Heart right ventricle (tissue), 16 donors: ENCODE data around the gene DST. TPM values are rescaled to one million over a fixed set of nuclear protein-coding genes. Genes with fewer than 3 reads are reported as not detected.

ENCODE experiments used
- ATAC-seq, 8 donors: fragments of 200-7000 bp; cut with Tn5 transposase; one replicate each; pipeline ENCODE4 v1.9.1; 2020; ENCODE audit warnings: mild to moderate bottlenecking in 8 of 8, moderate library complexity in 8 of 8, moderate number of reproducible peaks in 1 of 8
- DNase-seq, 2 donors: peaks; one replicate each; pipeline ENCODE4 v3.0.0-alpha.2; 2020
- H3K27ac ChIP-seq, 10 donors: fragments of 200-600 bp; sonication (generic) in 2 of 10; one replicate each; pipeline versions ENCODE4 v1.5.0 to v1.8.0; 2020 to 2022; ENCODE audit warnings: mild to moderate bottlenecking in 3 of 10
- H3K27me3 ChIP-seq, 7 donors: fragments of 200-600 bp; one replicate each; pipeline ENCODE4 v1.8.0; 2021 to 2022; ENCODE audit warnings: mild to moderate bottlenecking in 2 of 7
- H3K36me3 ChIP-seq, 9 donors: fragments of 200-600 bp; sonication (generic) in 1 of 9; one replicate each; pipeline versions ENCODE4 v1.5.0 to v1.8.0; 2020 to 2022; ENCODE audit warnings: mild to moderate bottlenecking in 2 of 9
- H3K4me1 ChIP-seq, 9 donors: fragments of 200-600 bp; sonication (generic) in 1 of 9; one replicate each; pipeline versions ENCODE4 v1.5.0 to v1.8.0; 2020 to 2022; ENCODE audit warnings: mild to moderate bottlenecking in 4 of 9
- H3K4me3 ChIP-seq, 10 donors: fragments of 200-600 bp; sonication (generic) in 2 of 10; one replicate each; pipeline versions ENCODE4 v1.5.0 to v1.8.0; 2020 to 2022; ENCODE audit warnings: mild to moderate bottlenecking in 7 of 10, moderate library complexity in 2 of 10
- H3K9me3 ChIP-seq, 11 donors: fragments of 200-600 bp in 10 of 11; sonication (generic) in 2 of 11; one replicate each; pipeline versions ENCODE4 v1.5.0 to v1.8.0; 2013 to 2022; ENCODE audit warnings: mild to moderate bottlenecking in 2 of 11, control low read depth in 1 of 11, moderate library complexity in 1 of 11
- WGBS, 2 donors: extraction: QIAGEN DNeasy Blood & Tissue Kit; methylation state at CpG; one replicate each; pipeline ENCODE4 v1.1.7; 2013; ENCODE audit warnings: inconsistent platforms in 1 of 2; 5-methylcytosine and 5-hydroxymethylcytosine counted together
- intact Hi-C, 10 donors: fragments of 100-400 bp; cut with DNase I; formaldehyde crosslinking; loops; one replicate each; pipeline versions ENCODE4 v1.11.1 to v1.14.2; 2022
- polyA plus RNA-seq, 2 donors: library from polyadenylated mRNA; stranded (reverse); fragments of 200-250 nt; gene quantifications; one replicate each; pipeline ENCODE4 v1.2.3, GENCODE V29; 2013
- total RNA-seq, 10 donors: library from RNA; stranded (reverse); fragmentation: NEBNext Ultra II Directional in 3 of 10; extraction: Animal tissue kit (Norgen Biotek cat#: 25700) in 3 of 10; gene quantifications; one replicate each; pipeline versions ENCODE4 v1.2.1 to v1.2.4, GENCODE V29; 2021 to 2023
- TF ChIP-seq, protein P1 (sequence below), 9 donors: fragments of 200-600 bp; sonication (generic) in 2 of 9; IDR thresholded peaks; one replicate each; pipeline versions ENCODE4 v1.5.0 to v1.8.0; 2021 to 2022; ENCODE audit warnings: antibody characterized with exemption in 9 of 9, mild to moderate bottlenecking in 5 of 9, moderate library complexity in 1 of 9
- donor health status: Arrhythmogenic right ventricular cardiomyopathy.
- donor health status: ischemic (EF 13 %, LVEDD 7.1; RV severe dilation, severe dysfunction).
- donor health status: healthy with polysubstance abuse.
- donor health status: DM: no; HTN: yes; CAD: no.
- donor health status: DM: no; HTN: no; CAD: no.
- donor health status: ischemic (EF 25% LVEDD 6.9; RV normal size, moderate dysfunction).
- donor health status: ischemic (EF 25% LVEDD 5.7; RV mildly dilated, moderate dysfunction).
- donor health status: healthy.
- donor health status: DM: yes; HTN: yes; CAD: no.
- donor health status: Ischemic cardiomyopathy.
- donor health status: ischemic (EF 35%, LVEDD 5.7; RV mildly dilated, moderate dysfunction).
- donor health status: nonischemic (EF 11% LVEDD 7.7; RV severe dilation, severe dysfunction).
- donor health status: DM: yes; HTN: yes; CAD: no.
- donor health status: PGD.
- donor health status: ischemic (EF 29% LVEDD 5.4; RV normal size, mild dysfunction).
- donor health status: nonischemic (EF 23%, LVEDD 6.1; RV moderate dilation, normal function).

Gene DST
- total and polyA plus RNA-seq, 12 donors, result 103 to 619 (median 433) TPM

DNA sequence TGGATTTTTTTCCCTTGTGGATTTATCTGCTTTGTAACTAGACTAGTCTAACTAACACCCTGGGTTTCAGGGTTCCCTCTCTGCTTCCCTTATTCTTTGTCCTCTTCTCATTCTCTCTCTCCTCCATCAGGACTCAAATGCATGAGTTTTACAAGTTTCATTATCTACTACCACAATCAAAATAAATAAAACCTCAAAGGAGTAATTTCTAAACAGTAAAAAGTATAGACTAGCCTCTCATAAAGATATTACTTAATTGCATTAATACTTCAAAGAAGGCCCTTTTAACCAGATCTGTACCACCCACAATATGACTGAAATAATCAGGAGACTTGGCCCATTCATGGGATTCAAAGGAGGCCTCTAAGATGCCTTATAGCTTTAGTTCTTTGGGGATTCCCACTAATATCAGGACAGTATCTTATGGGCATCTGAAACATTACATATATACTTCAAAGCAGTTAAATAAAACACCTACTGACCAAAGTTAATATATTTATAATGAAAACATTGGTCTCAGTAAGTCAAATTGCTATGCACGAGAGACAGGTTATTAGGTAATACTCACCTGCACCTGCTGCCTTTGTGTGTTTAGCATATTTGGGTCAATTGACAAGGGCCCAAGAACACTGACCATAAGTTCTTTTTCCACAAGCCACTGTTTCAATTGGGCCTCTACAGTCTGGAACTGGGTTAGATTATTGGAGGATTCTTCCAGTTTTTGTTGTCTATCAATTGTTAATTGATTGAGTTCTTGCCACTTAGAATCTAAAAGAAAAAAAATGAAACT lies 85.7 kb downstream of the DST start:
- WGBS, 2 donors, result 93 to 97% methylated on average over 1 of the region's 1 CpG
- peaks cover 0 to 35% (median 21%) of the 10 kb centered on the region in 9 donors for H3K4me1 ChIP-seq
- H3K36me3 ChIP-seq, result peaks cover 0 to 93% (median 38%) of the 10 kb centered on the region in 9 donors
- H3K4me3 ChIP-seq, result no peak overlapping the region
- no peaks in the 10 kb centered on the region for H3K27me3 ChIP-seq
- no peaks in the 10 kb centered on the region for H3K9me3 ChIP-seq
- peak overlapping the region in 1 of 10 donors; percentile 50 for H3K27ac ChIP-seq
- intact Hi-C loops, result no loop called here
- ATAC-seq (no peak), DNase-seq (no peak)
- TF ChIP-seq, protein P1, sequence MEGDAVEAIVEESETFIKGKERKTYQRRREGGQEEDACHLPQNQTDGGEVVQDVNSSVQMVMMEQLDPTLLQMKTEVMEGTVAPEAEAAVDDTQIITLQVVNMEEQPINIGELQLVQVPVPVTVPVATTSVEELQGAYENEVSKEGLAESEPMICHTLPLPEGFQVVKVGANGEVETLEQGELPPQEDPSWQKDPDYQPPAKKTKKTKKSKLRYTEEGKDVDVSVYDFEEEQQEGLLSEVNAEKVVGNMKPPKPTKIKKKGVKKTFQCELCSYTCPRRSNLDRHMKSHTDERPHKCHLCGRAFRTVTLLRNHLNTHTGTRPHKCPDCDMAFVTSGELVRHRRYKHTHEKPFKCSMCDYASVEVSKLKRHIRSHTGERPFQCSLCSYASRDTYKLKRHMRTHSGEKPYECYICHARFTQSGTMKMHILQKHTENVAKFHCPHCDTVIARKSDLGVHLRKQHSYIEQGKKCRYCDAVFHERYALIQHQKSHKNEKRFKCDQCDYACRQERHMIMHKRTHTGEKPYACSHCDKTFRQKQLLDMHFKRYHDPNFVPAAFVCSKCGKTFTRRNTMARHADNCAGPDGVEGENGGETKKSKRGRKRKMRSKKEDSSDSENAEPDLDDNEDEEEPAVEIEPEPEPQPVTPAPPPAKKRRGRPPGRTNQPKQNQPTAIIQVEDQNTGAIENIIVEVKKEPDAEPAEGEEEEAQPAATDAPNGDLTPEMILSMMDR (IDR thresholded peaks at IDR 0.05), result no peak

DNA sequence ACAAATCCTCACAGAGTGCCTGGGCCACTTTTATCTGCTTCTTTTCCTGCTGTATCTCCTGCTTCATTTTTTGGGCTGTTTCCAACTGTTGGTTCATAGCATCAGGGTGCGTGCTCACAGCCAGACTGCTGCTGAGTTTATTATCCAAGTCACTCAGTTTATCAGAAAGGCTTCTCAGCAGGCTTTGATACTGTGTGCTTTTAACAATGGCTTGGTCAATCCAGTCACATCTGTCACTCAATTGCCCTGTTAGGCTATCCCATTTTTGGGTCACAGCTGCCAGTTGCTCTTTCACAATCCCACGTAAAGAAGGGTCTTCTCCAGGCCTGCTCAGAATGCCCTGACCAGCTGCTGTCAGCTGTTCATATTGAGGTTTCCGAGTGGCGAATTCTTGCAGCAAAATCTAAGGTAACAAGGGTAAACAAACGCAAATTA lies 87.2 kb downstream of the DST start:
- H3K36me3 ChIP-seq, result peaks cover 0 to 82% (median 29%) of the 10 kb centered on the region in 9 donors
- peaks cover 0 to 49% (median 36%) of the 10 kb centered on the region in 9 donors for H3K4me1 ChIP-seq
- H3K27ac ChIP-seq, result peak overlapping the region; percentile 3 to 63 (median 48)
- intact Hi-C loops, result no loop called here
- no peaks in the 10 kb centered on the region for H3K27me3 ChIP-seq
- no peak overlapping the region for H3K4me3 ChIP-seq
- DNase-seq (peak in 1 of 2 donors; percentile 45), ATAC-seq (peak in 7 of 8 donors; percentile 75 to 97 (median 92))
- WGBS, 2 donors, result 38 to 47% methylated on average over 5 of the region's 5 CpGs
- TF ChIP-seq, protein P1 (IDR thresholded peaks at IDR 0.05), result no peak
- H3K9me3 ChIP-seq, result no peaks in the 10 kb centered on the region

DNA sequence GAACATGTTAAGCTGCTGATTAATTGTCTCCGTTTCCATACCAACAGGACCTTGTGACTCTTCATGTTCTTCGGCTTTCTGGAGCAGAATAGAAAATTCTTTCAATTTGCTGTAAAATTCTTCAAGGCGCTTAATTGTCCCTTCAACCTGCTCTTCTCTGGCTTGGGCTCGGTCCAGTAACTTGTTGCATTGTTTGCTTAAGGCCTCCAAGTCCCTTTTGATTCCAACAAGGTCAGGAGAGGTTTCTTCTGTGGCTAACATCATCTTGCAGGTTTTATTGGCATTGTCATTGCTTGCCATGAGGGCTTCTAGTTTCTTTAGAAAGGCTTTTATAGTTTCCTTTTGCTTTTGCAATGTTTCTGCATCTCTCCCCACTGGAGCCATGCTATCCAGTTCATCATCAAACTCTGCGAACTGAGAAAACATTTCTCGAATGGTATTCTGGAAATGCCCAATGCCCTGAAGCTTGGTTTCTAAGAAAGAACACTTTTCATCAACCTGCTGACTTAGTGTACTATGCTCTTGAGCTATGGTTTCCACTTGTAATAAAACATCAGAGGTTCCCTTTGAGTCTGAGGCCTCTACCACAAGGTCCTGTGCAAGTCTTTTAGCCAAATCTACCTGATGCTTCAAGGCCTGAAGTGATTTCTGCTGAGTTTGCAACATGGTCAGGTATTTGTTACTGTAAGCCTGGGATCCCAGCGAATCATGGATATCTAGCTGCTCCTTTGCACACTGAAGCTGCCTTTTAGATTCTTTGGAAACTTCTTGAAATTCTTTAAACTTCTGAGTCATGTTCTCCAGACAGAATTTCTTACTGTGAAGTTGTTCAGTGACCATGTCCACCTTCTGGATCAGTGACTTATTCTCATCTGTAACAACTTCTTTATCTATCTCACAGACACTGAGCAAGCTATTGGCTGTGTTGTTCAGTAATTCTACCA lies 90.2 kb downstream of the DST start:
- Histone ChIP-seq H3K27ac (peak overlapping the region in 6 of 10 donors; percentile 4 to 54 (median 40)), H3K4me3 (no peak overlapping the region), H3K36me3 (peaks cover 0 to 52% (median 16%) of the 10 kb centered on the region in 9 donors), H3K9me3 (no peaks in the 10 kb centered on the region), H3K4me1 (peaks cover 0 to 78% (median 61%) of the 10 kb centered on the region in 9 donors), H3K27me3 (no peaks in the 10 kb centered on the region)
- DNase-seq (no peak), ATAC-seq (peak in 1 of 8 donors; percentile 10)
- intact Hi-C loops, result loop anchor here in 2 of 10 donors (5.0 kb wide), 2 partner anchors 185 to 190 kb away; no protein-coding TSS in a partner anchor
- TF ChIP-seq, protein P1 (IDR thresholded peaks at IDR 0.05), result no peak
- 80 to 85% methylated on average over 7 of the region's 7 CpGs for WGBS, 2 donors
